Dedifferentiated amniotic fluid mesenchymal stem cell (primary cell): ENCODE data around the gene NME5.

ENCODE experiments used
- DNase-seq: peaks from one replicate; pipeline ENCODE4 v3.0.0-alpha.2; 2016; ENCODE audit errors: extremely low spot score

Gene NME5

DNA sequence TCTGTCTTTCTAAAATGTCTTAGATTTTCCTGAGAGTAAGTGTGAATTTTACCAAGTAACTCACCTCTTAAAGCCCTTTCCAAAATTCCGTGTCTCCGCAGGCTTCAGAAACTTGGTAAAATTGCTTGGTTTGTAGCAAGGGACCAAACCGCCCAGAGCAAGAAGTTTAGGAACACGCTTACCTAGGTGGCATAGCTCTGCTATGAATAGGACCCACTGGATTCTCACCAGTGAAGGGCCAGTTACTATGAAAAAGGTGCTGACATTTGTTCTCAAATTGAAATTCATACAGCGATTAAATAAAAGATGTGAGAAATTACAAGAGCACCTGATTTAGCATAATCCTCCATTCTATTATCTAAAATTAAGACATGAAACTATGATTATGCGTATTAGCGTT lies 6.7 kb downstream of the NME5 start:
- no peak for DNase-seq

DNA sequence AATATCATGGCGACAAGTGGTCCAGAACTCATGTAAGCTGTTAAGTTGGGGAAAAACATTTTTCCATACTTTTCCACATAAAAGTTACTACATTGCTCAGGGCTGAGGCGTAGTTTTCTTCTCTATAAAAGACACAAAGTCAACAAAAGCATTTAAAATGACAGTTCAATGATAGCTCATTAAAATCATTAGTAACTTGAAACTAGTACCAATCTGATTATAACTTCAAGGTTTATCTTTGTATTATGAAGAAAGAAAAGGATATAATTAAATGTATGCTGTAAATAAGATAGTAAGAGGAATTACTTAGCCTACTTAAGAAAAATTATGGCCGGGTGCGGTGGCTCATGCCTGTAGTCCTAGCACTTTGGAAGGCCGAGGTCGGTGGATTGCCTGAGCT lies 9.9 kb downstream of the NME5 start:
- no peak for DNase-seq

DNA sequence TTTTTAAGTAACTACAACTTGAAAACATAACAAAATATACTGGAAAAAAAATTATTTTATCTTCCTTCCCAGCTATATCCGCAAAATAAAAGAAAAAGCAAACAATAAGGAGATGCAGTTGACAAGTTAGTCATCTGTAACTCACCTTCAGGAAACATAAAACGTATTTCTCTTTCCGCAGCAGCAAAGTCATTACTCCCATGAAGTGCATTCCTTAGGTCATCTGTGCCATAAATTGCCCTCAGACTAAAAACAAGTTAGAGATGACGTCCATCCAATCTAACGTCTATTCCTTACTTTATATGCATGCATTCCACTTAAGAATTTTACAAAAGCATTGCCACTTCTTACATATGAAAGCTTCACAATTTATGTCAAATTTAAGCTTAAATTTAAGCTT lies 10.9 kb downstream of the NME5 start:
- DNase-seq = no peak

DNA sequence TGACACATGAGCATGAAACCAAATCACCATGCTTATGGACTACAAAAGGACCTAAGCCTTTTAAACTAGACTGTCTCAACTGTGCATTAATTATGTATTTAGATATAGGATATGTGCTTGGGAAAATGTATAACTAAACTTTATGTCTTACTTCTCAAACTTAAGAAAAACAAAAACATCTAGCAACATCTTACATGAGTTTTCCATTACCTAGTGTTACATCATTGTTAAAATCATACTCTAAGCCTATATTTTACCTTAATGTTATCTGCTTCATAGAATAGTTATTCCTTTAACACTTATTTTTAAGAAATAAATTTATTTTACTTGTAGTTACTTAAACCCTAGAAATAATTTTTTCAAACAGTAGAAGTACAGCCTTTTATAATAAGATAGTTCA lies 24.0 kb downstream of the NME5 start:
- no peak for DNase-seq

DNA sequence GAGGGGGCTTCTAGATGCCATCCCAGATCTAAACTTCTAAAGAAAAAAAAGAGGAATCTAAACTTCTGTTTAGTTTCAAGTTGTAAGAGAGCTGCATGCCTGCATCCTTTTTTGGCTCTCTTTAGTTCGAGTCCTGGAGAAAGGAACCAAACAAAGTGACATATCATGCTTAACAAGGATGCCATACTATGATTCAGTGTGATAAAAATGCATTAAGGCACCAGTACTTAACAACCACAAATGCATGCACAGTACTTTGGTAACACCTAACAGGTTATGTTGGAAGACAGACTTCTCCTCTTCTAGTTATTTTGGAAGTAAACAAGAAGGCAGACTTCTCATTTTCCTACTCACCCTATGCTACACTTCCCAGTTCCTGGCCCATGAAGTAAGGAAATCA lies 27.3 kb downstream of the NME5 start:
- no peak for DNase-seq

DNA sequence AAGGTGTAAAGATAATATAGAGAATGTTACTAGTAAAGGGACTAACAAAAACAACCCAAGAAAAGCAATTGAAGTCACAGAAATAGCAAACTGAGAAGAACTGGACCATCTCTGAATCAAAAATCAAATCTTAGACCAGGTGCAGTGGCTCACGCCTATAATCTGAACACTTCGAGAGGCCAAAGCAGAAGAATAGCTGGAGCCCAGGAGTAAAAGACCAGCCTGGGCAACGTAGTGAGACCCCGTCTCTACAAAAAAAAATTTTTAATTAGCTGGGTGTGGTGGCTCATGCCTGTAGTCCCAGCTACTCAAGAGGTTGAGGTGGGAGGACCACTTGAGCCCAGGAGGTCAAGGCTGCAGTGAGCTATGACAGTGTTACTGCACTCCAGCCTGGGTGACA lies 28.0 kb downstream of the NME5 start:
- no peak for DNase-seq

DNA sequence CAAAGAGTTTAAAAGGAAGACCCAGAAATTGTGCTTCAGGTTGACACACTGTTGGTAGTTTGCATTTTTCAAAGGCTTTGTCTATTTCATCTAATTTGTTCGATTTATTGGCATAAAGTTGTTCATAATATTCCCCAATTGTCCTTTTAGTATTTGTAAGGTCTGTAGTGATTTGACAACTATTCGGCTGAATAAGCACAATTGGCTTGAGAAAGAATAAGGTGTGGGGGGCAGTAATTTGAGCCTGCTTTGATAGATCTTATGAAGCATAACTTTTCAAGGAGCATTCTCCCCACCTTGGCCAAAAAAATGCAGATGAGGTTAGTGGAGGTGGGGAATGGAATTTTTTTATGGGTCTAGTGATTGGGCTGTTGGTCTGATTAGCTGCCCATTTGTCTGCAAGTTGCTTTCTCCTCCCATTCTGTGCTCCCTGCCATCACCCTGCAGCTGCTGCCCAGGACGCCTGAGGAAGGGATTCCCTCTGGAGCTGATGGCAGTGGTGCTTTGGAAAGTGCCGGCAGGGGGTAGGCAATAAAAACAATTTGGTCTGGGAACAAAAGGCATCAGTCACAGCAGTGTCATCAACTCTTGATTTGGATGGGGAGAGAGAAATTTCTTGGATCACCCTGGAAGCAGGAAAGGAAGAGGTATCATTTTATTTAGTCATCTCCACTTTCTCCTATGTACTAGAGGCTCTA lies 28.8 kb downstream of the NME5 start:
- no peak for DNase-seq

DNA sequence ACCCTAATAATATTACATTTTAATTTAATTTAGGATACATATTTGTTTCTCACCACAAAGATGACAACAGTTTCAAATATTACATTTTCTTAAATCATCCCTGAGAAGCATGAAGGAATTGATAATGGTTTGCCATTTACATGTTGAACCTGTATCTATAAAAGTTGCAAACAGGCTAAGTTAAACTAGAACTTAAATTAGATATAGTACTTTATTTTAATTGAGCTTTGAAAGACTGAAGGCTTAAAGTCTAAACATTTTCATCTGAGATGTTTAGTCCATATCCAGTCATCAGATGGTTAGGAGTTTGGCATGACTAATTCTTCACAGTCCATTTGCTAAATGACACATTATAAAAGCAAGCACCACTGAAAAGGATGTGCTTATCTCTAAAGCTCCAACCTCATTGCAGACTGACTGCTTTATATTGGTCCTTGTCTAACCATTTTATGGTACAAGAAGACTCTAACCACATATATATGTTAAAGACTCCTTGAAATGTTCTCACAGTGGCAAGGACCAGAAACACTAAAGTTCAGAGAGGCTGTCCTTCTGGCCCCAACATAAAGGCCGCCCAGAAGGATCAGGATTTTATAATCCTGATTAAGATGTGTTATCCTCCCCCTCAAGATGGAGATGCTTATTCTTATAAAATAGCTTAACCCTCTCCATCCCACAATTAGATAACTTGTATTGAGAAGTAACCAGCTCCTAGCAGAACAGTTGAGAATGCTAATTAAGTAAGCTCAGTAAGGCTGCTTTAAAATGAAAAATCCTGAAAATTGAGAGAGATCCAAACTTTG lies 29.6 kb downstream of the NME5 start:
- DNase-seq = no peak

DNA sequence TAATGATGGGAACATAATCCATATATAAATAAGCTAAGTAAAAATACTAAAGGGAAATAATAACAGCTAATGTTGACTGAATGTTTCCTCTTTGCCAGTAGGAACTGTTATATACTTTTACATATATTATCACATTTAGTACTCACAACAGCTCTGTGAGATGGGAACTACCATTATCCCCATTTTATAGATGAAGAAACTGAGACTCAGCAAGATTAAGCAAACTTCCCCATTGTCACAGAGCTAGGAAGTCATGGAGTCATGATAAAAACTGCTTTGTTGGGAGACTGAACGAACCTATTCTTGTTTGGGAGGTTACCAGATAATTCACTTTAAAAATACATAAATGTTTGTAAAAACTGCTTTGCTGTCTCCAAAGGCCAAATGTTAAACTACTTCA lies 32.0 kb downstream of the NME5 start:
- no peak for DNase-seq

DNA sequence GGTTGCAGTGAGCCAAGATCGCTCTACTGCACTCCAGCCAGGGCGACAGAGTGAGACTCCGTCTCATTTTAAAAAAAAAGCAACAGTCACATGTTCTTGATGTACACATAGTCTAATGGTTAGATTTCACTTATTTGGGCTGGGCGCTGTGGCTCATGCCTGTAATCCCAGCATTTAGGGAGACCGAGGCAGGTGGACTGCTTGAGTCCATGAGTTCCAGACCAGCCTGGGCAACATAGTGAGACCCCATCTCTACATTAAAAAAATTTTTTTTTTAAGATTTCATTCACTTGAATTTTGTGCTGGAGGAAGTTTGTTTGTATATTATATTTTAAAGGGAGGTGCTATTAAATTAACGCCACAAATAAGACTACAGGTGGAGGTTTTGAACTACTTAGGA lies 33.5 kb downstream of the NME5 start:
- no peak for DNase-seq

DNA sequence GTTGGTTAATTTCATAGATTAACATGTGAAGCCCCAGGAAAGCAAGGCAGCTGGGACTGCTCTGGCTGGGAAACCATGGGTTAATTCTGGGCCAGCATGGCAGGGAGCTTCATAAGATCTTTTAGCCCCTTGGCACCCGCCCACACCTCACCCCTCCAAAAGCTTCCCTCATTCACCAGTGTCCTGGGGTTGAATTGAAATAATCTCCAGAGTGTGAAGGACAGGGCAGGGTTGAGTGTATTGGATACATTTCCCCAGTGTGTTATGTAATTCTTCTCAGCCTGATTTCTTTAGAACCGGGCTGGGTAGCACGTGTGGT lies 36.0 kb downstream of the NME5 start:
- no peak for DNase-seq

DNA sequence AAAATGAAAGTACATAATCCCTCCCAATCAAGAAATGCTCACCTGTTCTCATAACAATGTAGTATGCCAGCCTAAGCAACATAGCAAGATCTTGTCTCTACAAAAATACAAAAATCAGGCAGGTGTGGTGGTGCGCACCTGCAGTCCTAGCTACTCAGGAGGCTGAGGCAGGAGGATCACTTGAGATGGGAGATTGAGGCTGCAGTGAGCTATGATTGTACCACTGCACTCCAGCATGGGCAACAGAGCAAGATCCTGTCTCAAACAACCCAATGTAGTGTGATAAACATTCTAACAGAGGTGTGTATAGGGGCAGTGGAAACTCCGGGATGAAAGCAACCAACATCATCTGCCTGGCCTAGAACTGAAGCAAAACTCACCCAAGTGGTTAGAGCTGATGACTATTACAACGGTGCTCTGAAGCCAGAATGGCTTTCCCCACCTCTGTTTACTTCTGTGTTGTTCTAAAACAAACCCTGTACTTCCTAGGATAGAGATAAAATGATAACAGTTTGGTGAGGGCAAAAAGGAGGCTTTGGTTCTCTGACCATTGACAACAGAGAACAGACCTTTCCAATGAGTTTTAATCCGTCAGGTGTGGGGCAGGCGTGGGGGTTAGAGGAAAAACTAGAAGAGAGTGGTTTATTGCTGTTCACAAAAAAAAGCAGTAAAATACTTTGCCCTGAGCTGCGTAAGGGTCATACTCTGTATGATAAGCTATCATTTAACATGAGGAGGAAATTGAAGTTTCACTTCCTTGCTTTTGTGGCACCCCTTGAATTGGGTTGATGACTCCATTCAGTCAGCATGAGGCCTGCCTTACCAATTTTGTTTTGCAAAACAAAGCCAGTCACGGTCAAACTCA lies 36.5 kb downstream of the NME5 start:
- DNase-seq = no peak

DNA sequence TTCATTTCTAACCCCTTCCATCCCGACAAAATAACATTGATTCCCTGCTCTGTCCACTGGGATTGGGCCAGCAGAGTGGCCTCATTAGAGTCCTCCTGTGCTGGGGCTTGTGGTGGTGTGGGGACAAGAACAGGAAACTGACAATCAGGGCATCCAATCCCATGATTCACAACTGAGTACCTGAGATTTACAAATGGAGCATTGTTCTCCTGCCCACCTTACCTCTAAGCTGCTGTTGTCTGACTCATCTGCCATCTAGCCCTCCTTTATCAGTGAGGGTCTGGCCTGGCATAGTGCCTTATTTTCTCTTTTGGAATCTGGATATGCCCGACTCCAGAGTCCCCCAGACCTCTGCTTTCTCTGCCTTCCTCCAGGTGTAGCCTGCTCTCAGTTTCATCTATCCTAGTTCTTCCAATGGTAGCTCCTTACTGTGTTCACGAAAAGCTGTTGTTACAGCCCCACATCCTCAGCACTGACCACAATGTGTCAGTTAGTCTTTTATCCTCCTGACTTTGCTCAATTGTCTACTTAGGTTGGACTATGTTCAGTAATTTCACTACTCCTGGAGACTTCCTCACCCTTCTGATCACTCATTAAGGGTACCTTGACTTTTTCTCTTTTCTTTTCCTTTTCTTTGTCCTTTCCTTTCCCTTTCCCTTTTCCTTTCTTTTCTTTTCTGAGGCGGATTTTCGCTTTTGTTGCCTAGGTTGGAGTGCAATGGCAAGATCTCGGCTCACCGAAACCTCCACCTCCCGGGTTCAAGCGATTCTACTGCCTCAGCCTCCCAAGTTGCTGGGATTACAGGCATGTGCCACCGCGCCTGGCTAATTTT lies 42.0 kb downstream of the NME5 start:
- no peak for DNase-seq

DNA sequence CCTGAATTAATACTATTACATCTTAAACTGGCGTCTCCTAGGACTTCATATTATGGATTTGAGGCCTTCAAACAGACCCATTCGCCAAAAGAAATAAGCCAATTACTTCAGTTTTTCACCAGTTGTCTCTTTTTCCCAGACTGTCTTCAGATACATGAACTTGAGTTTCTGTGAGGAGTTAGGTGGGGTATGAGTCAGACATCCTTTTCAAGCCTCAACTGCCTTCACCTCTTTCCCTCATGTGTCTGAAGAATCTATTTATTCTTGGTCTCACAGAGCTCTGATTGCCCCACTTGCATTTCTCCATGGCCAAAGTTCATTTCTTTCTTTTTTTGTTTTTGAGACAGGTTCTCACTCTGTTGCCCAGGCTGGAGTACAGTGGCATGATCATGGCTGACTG lies 42.9 kb downstream of the NME5 start:
- no peak for DNase-seq

DNA sequence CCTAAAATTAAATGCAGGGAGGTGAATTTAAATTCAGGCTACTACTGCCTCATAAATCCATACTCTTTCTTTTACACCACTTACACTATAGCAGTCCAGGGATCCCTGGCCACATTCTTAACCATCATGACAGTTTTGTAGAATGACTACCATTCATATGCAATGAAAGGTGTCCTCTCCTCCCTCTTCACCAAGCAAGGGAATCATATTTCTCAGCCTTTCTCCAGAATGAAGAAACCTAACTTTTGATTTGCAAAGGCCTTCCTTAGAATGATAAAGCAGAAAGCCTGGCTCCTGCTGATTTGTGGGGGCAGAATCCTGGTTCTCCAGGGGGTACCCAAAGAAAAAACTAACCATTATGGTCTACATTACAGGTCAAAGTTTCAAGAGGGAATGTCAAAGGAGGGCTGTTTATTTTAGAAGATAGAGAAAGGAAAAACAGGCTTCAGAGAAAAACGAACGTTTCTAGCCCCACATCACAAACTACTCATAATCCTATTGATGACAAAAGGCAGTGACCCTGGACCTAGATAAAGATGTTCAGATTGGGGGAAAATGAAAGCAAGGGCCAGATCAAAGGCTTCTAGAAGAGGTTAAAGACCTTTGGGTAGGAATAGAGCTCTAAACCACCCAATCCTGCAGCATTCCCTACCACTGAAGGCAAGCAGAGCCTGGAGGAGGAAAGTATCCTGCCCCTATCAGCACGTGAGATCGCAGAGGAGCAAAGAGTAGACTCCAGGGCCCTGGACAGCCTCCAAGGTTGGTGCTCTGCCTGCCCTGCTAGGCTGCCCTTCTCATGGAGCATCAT lies 43.9 kb downstream of the NME5 start:
- no peak for DNase-seq

DNA sequence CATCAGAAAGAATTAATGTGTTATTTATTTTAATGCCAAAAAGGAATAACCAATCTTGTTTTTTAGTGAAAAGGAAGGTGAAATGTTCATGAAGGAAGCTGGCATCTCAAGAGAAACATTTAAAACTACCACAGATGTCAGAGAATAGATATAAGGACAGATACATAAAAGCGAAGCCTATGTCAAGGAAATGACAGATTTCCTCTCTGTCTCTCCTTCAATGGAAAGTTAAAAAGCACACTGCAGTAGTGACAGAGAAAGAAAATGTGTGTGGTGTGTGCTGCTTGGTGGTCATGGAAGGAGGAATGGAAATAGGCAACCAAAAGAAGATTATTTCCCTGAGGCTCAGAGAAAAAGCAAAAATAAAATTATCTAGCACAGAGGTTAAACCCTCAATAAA lies 46.2 kb downstream of the NME5 start:
- DNase-seq = no peak

DNA sequence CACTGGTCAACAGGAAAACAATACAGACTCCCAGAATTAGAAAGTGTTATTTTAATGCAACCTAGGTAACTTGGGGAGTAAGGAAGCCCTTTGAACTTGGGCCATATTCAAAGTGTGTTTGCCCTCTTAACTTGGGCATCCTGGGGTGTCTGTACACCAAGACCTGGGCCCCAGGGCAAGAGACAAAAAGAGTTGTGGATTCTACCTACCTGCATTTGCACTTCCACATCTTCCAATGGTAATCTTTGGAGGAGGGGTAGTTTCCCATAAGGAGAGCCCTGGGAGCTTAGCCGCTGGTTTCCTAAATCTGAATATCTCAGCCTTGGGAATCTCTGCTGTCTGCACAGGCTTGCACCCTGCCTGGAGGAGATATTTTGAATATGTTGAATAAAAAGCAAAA lies 46.9 kb downstream of the NME5 start:
- no peak for DNase-seq

DNA sequence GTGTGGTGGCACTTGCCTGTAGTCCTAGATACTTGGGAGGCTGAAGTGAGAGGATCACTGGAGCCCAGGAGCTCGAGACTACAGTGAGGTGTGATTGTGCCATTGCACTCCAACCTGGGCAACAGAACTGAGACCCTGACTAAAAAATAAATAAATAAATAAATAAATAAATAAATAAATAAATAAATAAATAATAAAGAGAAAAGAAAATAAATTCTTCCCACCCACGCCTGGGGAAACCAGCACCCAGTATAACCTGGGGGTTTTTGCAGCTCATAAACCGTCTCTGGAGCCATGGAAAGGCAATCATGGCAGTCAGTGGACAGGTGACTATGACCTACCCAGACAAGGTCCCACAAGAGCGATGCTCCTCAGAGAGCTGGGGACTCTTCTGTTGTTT lies 47.5 kb downstream of the NME5 start:
- DNase-seq = no peak

DNA sequence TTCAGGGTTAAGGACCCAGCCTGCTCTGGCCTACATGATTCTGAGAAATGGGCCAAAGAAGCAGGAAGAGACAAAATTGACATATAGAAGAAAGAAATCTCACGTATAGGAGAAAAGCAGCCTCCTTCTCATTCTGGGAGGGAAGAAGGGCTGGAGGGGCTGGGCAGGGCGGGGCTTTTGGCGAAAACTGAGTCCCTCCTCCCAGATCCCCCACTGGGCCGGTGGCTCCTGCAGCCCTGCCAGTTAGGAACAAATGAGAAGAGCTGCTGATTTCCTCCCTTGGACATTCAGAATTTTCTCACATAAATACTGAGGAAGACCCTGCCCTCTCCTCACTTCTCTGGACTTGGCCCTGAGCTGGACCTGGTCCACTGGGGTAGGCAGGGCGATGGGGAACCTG lies 55.5 kb downstream of the NME5 start, which contains the start of gene WNT8A:
Gene WNT8A (plus strand): TSS at position 332 of the 400 bp plus-strand sequence. CDS start 95 bp downstream, outside the sequence.
- DNase-seq = no peak

DNA sequence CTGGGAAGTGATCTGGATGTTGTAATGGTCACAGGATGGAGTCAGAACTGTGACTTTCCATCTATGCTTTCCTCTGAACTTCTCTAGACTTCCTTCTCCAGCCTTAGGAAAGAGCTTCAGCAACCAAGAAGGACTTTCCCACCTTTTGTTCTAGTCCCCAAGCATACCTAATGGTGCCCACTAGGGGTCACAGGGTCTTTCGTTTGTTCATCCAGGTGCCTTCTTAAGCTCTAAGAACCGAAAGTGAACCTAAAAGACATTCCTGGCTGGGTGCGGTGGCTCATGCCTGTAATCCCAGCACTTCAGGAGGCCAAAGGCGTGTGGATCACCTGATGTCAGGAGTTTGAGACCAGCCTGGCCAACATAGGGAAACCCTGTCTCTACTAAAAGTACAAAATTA lies 57.2 kb downstream of the NME5 start:
- no peak for DNase-seq
